Parietal lobe (tissue), 1 donor: Measurements from ENCODE around the gene PCDHGA12. TPM values are rescaled to one million over a fixed set of nuclear protein-coding genes. Genes with fewer than 3 reads are reported as not detected.

ENCODE experiments used
- total RNA-seq: library from RNA; depleted of rRNA; stranded (reverse); fragments of >200 nt; gene quantifications from one replicate; pipeline ENCODE4 v1.2.3, GENCODE V29; 2014

PCDHGA12 gene
- 26.9 TPM for total RNA-seq

GRCh38 chr5:141430332-141431113 lies at the start of gene PCDHGA12:
Gene PCDHGA12 (plus strand): TSS chr5:141430507. CDS start chr5:141430760, 253 bp downstream.

GRCh38 chr5:141382469-141383294 lies 47.6 kb upstream of the PCDHGA12 start, which contains the start of gene PCDHGA7:
Gene PCDHGA7 (plus strand): TSS chr5:141382742. CDS start chr5:141382900, 158 bp downstream.

GRCh38 chr5:141387557-141388311 lies 42.6 kb upstream of the PCDHGA12 start, which contains the start of gene PCDHGB4:
Gene PCDHGB4 (plus strand): TSS chr5:141387698. CDS start chr5:141387885, 187 bp downstream.

GRCh38 chr5:141392429-141393198 lies 37.7 kb upstream of the PCDHGA12 start, which contains the start of gene PCDHGA8:
Gene PCDHGA8 (plus strand): TSS chr5:141392633. CDS start chr5:141392814, 181 bp downstream.

GRCh38 chr5:141397756-141398551 lies 32.4 kb upstream of the PCDHGA12 start, which contains the start of gene PCDHGB5:
Gene PCDHGB5 (plus strand): TSS chr5:141397947. CDS start chr5:141398128, 181 bp downstream.

GRCh38 chr5:141402553-141403243 lies 27.6 kb upstream of the PCDHGA12 start, which contains the start of gene PCDHGA9:
Gene PCDHGA9 (plus strand): TSS chr5:141402778. CDS start chr5:141402953, 175 bp downstream.

GRCh38 chr5:141407790-141408505 lies 22.4 kb upstream of the PCDHGA12 start, which contains the start of gene PCDHGB6:
Gene PCDHGB6 (plus strand): TSS chr5:141408021. CDS start chr5:141408203, 182 bp downstream.

GRCh38 chr5:141412854-141413539 lies 17.3 kb upstream of the PCDHGA12 start, which contains the start of gene PCDHGA10:
Gene PCDHGA10 (plus strand): TSS chr5:141412987. CDS start chr5:141413176, 189 bp downstream.

GRCh38 chr5:141417494-141418172 lies 12.7 kb upstream of the PCDHGA12 start, which contains the start of gene PCDHGB7:
Gene PCDHGB7 (plus strand): TSS chr5:141417677. CDS start chr5:141417860, 183 bp downstream.

GRCh38 chr5:141420855-141421488 lies 9.3 kb upstream of the PCDHGA12 start, which contains the start of gene PCDHGA11:
Gene PCDHGA11 (plus strand): TSS chr5:141421051. CDS start chr5:141421228, 177 bp downstream.

GRCh38 chr5:141475625-141476131 lies 45.4 kb downstream of the PCDHGA12 start, which contains the start of gene PCDHGC3:
Gene PCDHGC3 (plus strand): TSS chr5:141475966. CDS start chr5:141476117, 151 bp downstream.

Other genes with a start within 250 kb of the PCDHGA12 start
- 10.6 TPM for gene PCDHB16, start 248.1 kb upstream of the PCDHGA12 start, total RNA-seq
- gene PCDHB9, start 243.3 kb upstream of the PCDHGA12 start, total RNA-seq, result 11.9 TPM
- gene PCDHB10, start 238.2 kb upstream of the PCDHGA12 start, total RNA-seq, result 26.3 TPM
- 24.1 TPM for gene PCDHB11, start 230.9 kb upstream of the PCDHGA12 start, total RNA-seq
- 36.9 TPM for gene PCDHB12, start 221.8 kb upstream of the PCDHGA12 start, total RNA-seq
- gene PCDHB13, start 216.6 kb upstream of the PCDHGA12 start, total RNA-seq, result 29.7 TPM
- gene PCDHB14, start 207.2 kb upstream of the PCDHGA12 start, total RNA-seq, result 28.2 TPM
- 32.9 TPM for gene PCDHB15, start 185.1 kb upstream of the PCDHGA12 start, total RNA-seq
- 0.63 TPM for gene SLC25A2, start 126.5 kb upstream of the PCDHGA12 start, total RNA-seq
- gene TAF7, start 109.7 kb upstream of the PCDHGA12 start, total RNA-seq, result 77.3 TPM
- 9.1 TPM for gene PCDHGA1, start 100.0 kb upstream of the PCDHGA12 start, total RNA-seq
- 11.9 TPM for gene PCDHGA2, start 91.7 kb upstream of the PCDHGA12 start, total RNA-seq
- 11.0 TPM for gene PCDHGA3, start 86.7 kb upstream of the PCDHGA12 start, total RNA-seq
- gene PCDHGB1, start 80.4 kb upstream of the PCDHGA12 start, total RNA-seq, result 20.3 TPM
- gene PCDHGA4, start 75.5 kb upstream of the PCDHGA12 start, total RNA-seq, result 21.6 TPM
- gene PCDHGB2, start 70.5 kb upstream of the PCDHGA12 start, total RNA-seq, result 21.9 TPM
- gene PCDHGA5, start 66.3 kb upstream of the PCDHGA12 start, total RNA-seq, result 17.8 TPM
- 31.0 TPM for gene PCDHGB3, start 60.3 kb upstream of the PCDHGA12 start, total RNA-seq
- gene PCDHGA6, start 56.6 kb upstream of the PCDHGA12 start, total RNA-seq, result 29.1 TPM
- 23.8 TPM for gene PCDHGA7, start 47.8 kb upstream of the PCDHGA12 start, total RNA-seq
- gene PCDHGB4, start 42.8 kb upstream of the PCDHGA12 start, total RNA-seq, result 35.4 TPM
- gene PCDHGA8, start 37.9 kb upstream of the PCDHGA12 start, total RNA-seq, result 30.0 TPM
- 41.6 TPM for gene PCDHGB5, start 32.6 kb upstream of the PCDHGA12 start, total RNA-seq
- gene PCDHGA9, start 27.7 kb upstream of the PCDHGA12 start, total RNA-seq, result 38.2 TPM
- 35.4 TPM for gene PCDHGB6, start 22.5 kb upstream of the PCDHGA12 start, total RNA-seq
- gene PCDHGA10, start 17.5 kb upstream of the PCDHGA12 start, total RNA-seq, result 36.3 TPM
- gene PCDHGB7, start 12.8 kb upstream of the PCDHGA12 start, total RNA-seq, result 43.5 TPM
- gene PCDHGA11, start 9.5 kb upstream of the PCDHGA12 start, total RNA-seq, result 40.4 TPM
- gene PCDHGC3, start 45.5 kb downstream of the PCDHGA12 start, total RNA-seq, result 62.3 TPM
- gene PCDHGC4, start 54.5 kb downstream of the PCDHGA12 start, total RNA-seq, result 91.7 TPM
- gene PCDHGC5, start 58.6 kb downstream of the PCDHGA12 start, total RNA-seq, result 20.0 TPM
- gene DIAPH1, start 188.5 kb downstream of the PCDHGA12 start, total RNA-seq, result 39.8 TPM
- gene HDAC3, start 206.3 kb downstream of the PCDHGA12 start, total RNA-seq, result 81.7 TPM
- 9.1 TPM for gene RELL2, start 206.5 kb downstream of the PCDHGA12 start, total RNA-seq
- gene FCHSD1, start 220.9 kb downstream of the PCDHGA12 start, total RNA-seq, result 9.4 TPM